Cardiac fibroblast (primary cell): ENCODE data around the gene BTBD17.

ENCODE experiments used
- DNase-seq, 2 donors: peaks; one replicate each; pipeline versions ENCODE4 v3.0.0 to v3.0.0-alpha.2; 2010; ENCODE audit warnings: low read depth in 2 of 2
- H3K4me3 ChIP-seq, 2 donors: replicated peaks in 1 of 2; 1 replicate in 1 of 2; 2 replicates in 1 of 2; pipeline ENCODE4 v1.5.1; 2011; ENCODE audit warnings: low read depth in 2 of 2, low read length in 2 of 2, mild to moderate bottlenecking in 2 of 2, moderate library complexity in 1 of 2
- CTCF ChIP-seq: IDR thresholded peaks from one replicate; pipeline ENCODE4 v1.5.1; 2011; ENCODE audit warnings: low read depth, mild to moderate bottlenecking, low read length, inconsistent platforms

BTBD17 gene

GRCh38 chr17:74353446-74354060 is 8.1 kb downstream of the BTBD17 start:
- no peak for TF ChIP-seq CTCF
- no peak overlapping the region for H3K4me3 ChIP-seq
- DNase-seq: no peak

GRCh38 chr17:74351552-74352210 is 10.0 kb downstream of the BTBD17 start:
- H3K4me3 ChIP-seq: no peak overlapping the region
- no peak for DNase-seq
- no peak for TF ChIP-seq CTCF

GRCh38 chr17:74350486-74350885 is 11.2 kb downstream of the BTBD17 start:
- TF ChIP-seq CTCF: no peak
- no peak for DNase-seq
- no peak overlapping the region for H3K4me3 ChIP-seq

GRCh38 chr17:74349120-74349519 is 12.5 kb downstream of the BTBD17 start:
- no peak for TF ChIP-seq CTCF
- no peak for DNase-seq
- no peak overlapping the region for H3K4me3 ChIP-seq

GRCh38 chr17:74347646-74348045 is 14.0 kb downstream of the BTBD17 start:
- no peak for DNase-seq
- H3K4me3 ChIP-seq: no peak overlapping the region
- TF ChIP-seq CTCF: no peak

GRCh38 chr17:74345433-74346241 is 16.0 kb downstream of the BTBD17 start:
- H3K4me3 ChIP-seq: no peak overlapping the region
- no peak for TF ChIP-seq CTCF
- peak; percentile 10 to 68 for DNase-seq
